Pulmonary artery endothelial cell (primary cell): ENCODE results near the gene HACL1. TPM values are rescaled to one million over a fixed set of nuclear protein-coding genes. Genes with fewer than 3 reads are reported as not detected.

ENCODE experiments used
- DNase-seq: peaks from one replicate; pipeline ENCODE4 v3.0.0-alpha.2; 2011; ENCODE audit warnings: low read depth, low spot score
- total RNA-seq: library from RNA; depleted of rRNA; stranded (reverse); fragments of >200 nt; gene quantifications from 2 replicates; pipeline ENCODE4 v1.2.3, GENCODE V29; 2014

The HACL1 gene
- total RNA-seq, result 30.6 and 45.5 TPM in 2 replicates

DNA sequence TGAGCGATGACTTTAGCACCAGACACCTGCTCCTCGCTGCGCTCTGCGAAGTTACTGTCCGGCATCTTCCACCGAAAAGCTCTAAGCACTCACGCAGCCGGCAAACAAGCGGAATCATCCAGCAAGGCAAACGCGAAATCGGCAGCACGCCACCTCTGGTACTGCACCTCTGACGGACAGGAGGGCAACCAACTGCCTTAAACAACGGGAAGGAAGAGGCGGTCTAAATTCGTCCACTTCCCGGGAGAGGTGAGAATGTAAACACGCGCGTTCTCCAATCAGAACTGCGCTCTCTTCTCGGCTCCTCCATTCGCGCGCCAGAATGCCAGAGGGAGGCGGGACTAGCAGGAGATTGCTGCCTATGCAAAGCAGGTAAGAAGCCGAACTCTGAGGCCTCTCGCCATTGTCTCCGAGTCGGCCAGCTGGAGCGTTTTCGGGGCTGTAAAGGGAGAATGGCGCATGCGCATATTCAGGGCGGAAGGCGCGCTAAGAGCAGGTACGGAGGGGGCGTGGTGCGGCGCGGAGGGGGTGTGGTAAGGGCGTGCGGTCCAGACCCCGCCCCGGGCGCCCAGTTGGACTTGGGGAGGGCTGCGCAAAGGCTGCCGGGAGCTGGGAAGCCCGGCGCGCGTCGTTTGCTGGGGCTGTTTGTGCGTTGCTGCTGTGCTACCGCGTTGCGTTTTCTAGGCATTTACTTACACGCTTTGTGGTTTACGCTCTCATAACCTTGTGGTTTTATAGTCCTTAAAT lies at the start of gene HACL1, which contains the start of gene BTD:
Gene HACL1, minus strand, starts transcription at position 171 of the 747 bp plus-strand sequence. Its CDS starts 106 bp downstream, at position 65.
Gene BTD, plus strand, starts transcription at position 347 of the 747 bp plus-strand sequence. CDS start 33,695 bp downstream, outside the sequence.
- peak; percentile 97 for DNase-seq

DNA sequence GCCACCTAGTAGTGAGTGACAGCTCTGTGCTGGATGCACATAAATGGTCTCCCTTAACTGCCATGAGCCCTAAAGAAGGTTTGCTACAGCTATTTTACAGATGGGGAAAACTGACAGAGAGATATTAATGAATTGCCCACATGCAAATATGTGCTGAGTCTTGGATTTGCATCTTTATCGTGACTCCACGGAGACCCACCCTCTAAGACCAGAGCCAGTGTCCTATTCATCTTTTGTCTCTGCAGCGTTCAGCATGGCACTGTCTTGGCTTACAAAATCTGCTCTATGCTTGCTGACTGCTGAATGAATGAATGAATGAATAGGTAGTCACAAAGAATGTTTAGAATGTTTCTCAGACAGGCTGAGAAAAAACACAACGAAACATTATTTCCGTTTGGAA lies 48.5 kb upstream of the HACL1 start:
- DNase-seq, result no peak

DNA sequence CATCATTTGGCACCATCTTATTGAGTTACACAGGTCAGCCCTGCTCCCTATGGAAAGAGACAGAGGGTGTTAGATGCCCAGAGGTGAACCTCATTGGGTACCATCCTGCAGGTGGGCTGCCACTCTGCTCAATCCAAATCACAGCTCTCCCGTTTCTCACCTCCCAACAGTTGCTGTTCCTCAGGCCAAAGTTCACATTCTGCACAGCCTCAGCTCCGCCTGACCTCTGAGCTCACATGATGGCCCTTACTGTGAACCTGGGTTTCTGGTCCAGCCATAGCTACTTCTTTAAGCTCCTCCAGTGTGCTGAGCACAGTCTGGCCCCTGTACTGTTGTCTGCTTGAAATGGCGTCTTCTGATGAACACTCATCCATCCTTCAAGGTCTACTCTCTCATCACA lies 48.0 kb upstream of the HACL1 start:
- DNase-seq, result no peak

DNA sequence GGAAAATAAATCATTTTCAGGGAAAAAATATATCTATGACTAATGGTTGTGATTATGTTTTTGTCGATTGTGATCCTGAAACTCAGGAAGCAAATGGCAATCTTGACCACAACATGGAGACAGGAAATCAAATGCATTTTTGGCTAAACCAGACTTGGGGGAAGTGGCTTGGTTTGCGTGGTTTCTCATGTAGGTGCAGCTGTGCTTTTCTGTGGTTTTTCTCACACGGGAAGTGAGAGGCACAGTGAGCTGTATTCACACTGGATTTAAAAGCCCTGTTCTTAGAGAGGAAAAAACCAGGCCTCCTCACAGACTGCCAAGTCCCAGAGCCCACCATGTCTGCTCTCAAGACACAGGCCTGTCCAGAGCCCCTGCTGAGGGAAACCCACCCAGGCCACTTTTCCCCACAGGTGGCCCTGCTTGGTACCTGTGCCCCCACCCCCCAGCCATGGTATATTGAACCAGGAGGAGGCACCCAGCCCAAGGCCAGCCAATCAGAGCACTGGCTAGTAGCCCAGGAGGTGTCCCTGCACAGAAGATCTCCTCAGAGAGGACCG lies 46.3 kb upstream of the HACL1 start:
- peak; percentile 97 for DNase-seq

DNA sequence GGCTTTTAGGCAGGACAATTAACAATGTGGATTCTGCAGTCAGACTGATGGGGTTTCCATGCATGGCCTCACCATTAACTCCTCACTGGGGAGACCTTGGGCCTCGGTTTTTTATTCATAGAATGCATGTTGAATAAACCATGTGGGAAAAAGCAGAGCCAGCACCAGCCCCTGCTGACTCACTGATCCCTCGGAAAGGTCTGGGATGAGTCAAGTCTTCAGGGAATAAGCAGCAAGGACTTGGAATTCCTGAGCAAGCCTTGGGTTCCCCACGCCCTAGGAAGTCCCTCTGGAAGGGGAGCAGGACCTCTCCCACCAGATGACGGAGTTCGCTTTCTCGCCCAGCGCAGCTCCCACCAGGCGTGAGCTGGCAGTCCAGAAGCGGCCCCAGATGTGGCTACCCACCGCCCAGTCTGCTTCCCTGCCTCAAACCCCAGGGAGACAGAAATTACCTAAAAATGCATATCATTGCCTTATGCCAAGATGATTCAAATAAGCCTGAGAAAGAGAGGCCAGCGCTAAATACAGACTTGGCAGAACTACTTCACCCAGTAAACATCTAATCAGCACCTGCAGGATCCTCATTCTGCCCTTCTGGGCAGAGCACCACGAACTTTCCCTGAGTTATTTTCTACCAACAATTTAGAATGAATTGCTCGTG lies 45.6 kb upstream of the HACL1 start:
- DNase-seq, result peak; percentile 99

DNA sequence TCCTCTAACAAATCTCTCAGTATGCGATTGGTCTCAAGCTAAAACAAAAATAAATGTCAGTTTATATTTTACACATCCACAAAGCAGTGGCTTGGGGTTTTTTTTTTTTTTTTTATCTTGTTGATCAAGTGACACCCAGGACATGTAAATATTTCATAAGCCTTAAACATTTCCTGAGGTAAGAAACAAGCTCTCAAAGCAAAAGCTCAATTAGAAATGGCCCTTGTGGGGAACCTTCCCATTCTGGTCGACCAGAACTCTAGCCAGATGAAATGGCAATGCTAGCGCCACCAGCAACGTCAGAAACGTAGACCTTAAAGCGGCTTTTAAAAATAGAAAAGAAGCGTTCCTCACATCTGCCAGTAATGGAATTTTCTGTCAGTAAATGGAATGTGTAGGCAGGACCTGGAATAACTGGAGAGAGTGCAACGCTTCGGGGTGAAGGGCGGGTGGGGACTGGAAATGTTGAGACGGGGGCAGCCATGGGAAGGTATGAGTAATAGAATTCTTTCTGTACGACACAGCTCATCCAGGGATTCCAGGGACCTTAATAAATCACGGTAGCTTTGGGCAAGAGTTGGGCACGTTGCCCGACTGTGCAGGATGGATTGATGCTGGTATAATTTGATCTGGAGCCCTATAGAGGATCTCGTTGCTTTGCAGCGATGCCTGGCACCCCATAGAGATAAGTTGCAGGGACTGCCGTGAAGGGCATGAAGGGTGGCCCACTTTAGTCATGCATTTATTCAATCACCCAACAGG lies 44.6 kb upstream of the HACL1 start:
- DNase-seq, result peak; percentile 85

DNA sequence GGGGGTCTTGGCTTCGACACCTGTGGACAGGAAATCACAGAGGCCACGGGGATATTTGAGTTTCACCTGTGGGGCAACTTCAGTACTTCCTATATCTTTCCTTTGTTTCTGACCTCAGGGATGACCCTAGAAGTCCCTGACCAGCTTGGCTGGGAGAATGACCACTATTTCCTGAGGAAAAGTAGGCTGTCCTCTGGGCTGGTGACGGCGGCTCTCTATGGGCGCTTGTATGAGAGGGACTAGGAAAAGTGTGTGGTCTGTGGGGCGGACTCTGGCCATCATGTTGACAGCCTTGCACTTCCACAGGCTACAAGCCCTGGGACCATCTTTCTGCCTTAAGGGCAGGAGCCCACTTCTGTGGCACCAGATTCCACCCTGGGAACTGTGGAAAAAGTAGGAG lies 43.9 kb upstream of the HACL1 start:
- DNase-seq, result no peak

DNA sequence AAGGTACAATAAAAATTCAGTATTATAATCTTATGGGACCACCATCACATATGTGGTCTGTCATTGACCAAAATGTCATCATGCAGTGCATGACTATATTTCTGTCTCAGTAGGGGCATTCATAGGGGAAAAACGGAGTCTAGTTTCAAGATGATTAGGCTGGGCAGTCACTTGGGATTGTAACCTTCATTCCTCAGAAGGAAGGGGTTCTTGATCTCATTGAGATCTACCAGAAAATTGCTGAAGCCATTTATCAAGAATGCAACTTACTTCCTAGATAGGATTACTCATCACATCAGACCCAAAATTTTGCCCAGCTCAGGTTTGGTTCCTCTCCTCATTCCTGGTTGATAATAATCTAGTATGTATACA lies 37.5 kb upstream of the HACL1 start:
- DNase-seq, result no peak

DNA sequence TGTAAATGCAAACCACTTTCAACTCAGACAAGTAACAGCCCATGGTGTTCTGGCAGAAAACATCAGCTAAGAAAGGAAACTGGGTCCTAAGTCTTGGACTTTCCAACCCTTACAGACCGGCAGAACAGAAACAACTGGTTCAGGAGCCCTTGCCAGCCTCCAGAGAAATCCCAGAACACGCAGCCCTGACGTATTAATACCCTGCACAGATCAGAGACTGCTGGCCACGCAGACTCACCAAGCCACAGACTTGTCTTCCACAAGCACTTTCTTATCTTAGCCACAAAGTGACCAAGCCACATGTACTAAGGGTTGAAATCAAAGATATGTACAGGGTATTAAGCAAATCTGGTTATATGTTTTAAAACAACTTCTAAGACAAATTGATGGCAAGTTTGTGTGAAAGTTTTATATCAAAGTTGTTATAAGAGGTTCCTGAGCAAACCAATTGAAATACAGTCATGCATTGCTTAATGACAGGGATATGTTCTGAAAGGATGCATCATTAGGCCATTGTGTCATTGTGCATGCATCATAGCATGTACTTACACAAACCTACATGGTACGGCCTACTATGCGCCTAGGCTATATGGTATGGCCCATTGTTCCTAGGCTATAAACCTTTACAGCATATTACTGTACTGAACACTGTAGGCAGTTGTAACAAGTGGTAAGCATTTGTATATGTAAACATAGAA lies 37.0 kb upstream of the HACL1 start:
- DNase-seq, result no peak

DNA sequence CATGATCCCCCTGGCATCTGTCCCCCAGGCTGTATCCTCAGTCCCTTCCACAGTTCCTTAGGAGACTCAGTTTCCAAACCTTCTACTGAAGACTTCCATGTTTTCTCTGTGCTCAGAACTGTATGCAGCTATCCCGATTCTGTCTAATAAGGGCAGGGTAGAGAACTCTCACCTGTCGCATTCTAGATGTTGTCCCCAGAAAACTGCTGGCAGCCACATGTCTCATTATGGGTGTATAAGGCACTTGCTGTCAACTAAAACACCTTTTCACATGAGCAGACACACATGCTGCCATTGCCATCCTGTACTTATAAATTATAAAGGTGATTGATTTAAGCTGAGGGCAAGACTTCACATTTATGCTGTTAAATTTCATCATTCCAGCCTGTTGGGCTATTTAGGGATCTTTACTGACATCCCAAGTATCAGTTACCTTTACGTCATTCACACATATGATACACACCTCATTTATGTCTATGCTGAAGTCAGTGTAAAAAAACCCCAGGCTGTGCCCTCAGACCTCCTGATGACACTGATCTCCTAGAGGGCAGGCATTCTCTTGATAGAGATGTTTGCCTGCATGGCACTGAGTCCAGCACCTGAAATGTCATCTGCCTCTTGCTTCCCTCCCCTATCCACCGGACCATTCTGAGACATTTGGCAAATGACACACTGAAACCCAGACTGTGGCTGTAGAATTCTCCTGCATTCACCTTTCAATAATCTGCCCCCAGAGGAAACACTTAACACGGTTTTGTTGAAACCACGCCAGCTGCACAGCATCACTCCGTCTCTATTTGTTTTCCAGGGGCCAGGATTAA lies 36.0 kb upstream of the HACL1 start:
- DNase-seq, result no peak

DNA sequence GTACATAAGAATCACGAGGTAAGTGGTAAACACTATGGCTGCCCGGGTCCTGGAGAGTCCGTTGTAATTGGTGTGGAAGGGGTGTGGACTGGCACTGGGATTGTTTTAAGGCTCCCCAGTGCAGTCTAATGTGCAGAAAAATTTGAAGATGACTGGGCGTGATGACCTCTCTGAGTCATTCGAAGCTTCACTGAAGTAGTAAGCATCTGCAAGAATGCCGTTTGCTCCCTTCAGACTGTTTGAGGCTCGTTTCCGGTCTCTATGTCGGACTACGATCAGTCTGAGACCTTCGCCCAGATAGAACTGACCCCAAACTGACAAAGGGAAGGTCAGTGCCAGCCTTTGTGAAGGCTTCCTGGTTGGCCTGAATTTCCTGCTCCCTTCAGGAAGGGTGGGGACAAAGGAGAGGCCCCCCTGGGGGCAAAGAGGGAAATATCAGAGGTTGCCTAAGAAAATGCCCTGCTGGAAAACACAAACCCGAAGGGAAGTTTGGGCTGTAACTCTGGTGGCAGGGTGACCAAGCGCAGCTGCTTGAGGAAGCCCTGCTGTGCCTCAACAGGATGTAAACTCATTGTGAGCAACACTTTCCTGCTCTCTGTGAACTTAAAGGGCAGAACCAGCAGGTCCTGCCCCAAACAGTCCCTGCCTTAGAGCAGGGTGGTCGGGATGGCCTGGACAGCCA lies 34.8 kb upstream of the HACL1 start:
- peak; percentile 92 for DNase-seq

DNA sequence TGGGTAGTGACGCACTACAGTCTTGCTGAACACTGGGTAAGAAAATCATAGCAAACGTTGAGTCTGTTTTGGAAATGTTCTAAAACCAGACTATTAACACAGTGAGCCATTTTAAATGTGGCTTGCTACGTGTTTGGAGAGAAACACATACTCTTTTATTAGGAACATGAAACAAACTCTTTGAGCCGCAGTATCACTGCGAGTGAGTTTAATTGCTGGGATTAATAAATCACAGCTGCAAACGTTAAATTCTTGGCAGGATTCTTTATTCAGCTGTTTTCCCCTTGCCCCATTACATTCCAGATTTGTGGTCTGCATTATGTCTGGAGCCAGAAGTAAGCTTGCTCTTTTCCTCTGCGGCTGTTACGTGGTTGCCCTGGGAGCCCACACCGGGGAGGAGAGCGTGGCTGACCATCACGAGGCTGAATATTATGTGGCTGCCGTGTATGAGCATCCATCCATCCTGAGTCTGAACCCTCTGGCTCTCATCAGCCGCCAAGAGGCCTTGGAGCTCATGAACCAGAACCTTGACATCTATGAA lies 33.8 kb upstream of the HACL1 start:
- no peak for DNase-seq

DNA sequence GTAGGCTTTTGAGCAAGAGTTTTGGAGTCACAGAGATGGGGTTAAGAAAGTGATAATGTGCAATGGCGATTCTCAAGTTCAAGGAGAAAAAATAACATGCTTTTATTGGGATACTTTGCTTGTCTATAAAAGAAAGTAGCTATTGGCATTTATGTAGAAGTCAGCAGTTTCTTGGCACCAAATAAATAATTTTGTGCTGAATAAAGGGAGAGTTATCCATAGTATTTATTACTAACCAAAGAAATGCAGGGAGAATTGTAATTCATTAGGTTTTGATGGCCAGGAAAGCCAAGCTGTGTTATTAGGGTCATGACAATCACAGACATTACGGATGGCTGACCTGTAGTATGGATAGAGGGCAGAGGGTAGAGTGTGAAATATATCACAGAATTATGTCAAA lies 33.3 kb upstream of the HACL1 start:
- no peak for DNase-seq

DNA sequence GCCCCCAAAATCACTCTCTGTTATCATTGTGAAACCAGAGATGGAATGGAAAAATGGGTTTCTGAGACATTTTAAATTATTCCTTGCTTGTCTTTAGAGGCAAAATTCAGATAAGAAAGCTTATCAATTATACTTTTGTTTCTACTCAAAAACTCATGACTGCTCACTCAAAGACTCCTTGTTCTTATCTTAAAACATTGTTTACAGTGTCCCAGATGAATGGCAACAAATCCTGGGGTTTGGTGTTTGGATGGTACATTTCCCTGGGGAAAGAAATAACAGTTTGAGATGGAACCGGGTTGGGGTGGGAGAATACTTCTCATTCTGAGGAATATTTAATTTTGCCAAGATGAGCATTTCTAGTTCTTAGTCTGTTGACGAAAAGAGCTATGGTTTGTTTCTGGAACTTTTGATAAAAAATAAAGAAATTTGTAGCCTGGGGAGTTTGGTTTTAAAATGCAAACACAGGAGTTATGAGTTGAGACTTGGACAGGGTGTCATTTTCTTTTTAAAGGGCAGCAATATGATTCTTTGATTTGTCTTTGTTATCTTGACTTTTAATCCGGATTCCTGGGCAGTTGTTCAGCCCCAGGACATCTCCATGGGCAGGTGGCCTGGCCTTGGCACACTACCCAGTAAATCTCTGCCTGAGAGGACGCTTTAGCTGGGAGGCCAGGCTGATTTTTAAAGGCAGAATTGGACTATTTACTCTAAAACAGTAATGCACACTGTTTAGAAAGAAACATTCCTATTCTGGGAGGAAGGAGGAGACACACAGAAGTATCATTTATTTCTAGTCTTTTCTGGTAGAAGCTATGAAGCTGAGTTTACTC lies 32.6 kb upstream of the HACL1 start:
- DNase-seq, result no peak

DNA sequence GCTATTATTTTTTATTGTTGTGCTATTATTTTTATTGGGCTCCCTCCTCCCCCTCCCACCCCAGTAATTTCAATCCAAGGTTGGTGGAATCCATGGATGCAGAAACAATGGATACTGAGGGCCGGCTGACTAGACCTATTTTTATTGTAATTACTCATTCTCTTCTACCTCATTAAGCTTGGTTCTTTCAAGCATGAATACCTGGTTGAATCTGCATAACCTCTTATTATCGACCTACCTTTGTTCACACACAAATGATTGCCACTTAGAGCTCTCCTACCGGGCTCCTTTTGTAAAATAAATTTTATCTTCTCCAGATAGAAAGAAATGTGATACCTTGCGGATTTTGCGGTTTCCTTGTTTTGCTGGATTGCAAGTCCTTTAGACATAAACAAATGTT lies 31.8 kb upstream of the HACL1 start:
- no peak for DNase-seq

DNA sequence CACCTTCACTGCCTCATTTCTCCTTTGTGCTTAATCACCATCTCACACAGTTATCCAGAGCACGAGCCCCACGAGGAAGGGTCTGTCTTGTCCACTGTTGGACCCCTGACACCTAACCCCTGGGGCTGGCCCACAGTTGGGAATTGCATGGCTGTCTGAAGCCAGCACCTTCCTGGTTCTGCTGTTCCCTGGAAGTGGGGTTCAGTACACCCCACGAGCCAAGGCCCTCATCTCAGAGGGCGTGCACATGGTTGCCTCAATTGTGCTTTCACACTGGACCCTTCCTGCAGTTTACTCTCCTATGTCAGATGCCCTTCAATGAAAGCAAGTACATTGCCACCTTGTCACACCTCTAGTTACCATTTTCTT lies 30.8 kb upstream of the HACL1 start:
- no peak for DNase-seq

DNA sequence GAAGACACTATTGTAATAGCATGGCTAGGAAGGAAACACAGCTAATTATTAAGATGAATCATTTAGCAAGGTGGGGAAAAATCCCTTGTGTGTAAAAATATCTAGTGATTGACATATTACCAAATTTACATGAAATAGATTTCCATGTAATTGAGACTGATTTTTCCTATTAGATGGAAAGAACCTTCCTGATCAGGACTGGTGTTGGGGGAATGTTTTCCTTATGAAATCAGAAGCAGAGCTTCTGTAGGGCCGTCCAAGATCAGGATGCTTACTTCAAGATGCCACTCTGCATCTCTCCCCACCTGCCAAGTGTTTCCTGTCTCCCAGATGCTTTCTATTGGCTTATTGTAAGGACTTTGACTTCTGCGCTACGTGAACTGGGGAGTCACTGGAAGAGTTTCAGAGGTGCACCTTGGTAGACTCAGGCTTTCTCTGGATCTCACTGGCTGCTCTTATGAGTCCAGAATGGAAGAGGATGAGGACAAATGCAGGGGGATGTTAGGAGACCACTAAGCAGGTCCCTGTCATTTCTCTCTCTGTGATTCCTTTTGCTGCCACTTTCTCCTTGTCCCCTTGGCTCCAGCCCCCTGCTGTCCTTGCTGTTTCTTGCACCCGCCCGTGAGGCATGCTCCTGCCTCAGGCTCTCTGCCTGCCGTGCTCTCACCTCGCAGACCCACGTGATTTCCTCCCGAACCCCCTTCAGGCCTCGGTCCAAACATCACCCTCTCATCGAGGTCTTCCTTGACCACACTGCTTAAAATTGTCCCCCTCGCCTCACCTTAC lies 30.2 kb upstream of the HACL1 start:
- DNase-seq, result no peak
